ENCODE results near the gene KLK1. TPM values are rescaled to one million over a fixed set of nuclear protein-coding genes. Genes with fewer than 3 reads are reported as not detected.

Gene KLK1
- polyA plus RNA-seq, 2 of the 4 experiments (the other 2 are of a cell fraction): 0.30 TPM; not detected in 1

- TF ChIP-seq FOSB (CRISPR knock-in tag; IDR thresholded peaks at IDR 0.05): no peak
- peak; percentile 28 for TF ChIP-seq CTCF (IDR thresholded peaks at IDR 0.05)
- no peak for TF ChIP-seq GATA3 (IDR thresholded peaks at IDR 0.05; ENCODE audit: borderline replicate concordance)
- no peak for TF ChIP-seq FOSL2 (IDR thresholded peaks at IDR 0.05)
- peak; percentile 55; the same call in 1 of the 2 replicates for TF ChIP-seq FOSL2 (CRISPR knock-in tag; IDR thresholded peaks at IDR 0.05)
- TF ChIP-seq SMC3 (IDR thresholded peaks at IDR 0.05): 0 out of 3 replicates have a peak, but pooled peaks have one; percentile 14
- peak; percentile 6 for TF ChIP-seq ZFP36 (IDR thresholded peaks at IDR 0.05; ENCODE audit: borderline replicate concordance, partially characterized antibody)
- TF ChIP-seq RAD21 (conservative IDR thresholded peaks at IDR 0.05 in 1 of 2, IDR thresholded peaks at IDR 0.05 in 1 of 2): peak in 1 of 2 experiments; percentile 39; a peak in 2 of 5 replicates
- TF ChIP-seq MAX (IDR thresholded peaks at IDR 0.05): peak; percentile 78
- WGBS (ENCODE audit: missing lambda C conversion rate): 39% methylated on average over 25 of the region's 26 CpGs
- Histone ChIP-seq H3K27ac (no peak overlapping the region), H3K4me3 (peak overlapping the region; percentile 13; the same call in 1 of the 3 replicates), H3K9me3 (0 out of 3 replicates have a peak, but pooled peaks cover 6% of the 10 kb centered on the region), H3K4me2 (peak overlapping the region; percentile 47; the same call in 2 of the 3 replicates), H3K4me1 (no peaks in the 10 kb centered on the region)
- peak; percentile 65 to 90 for DNase-seq (ENCODE audit: low read depth in 1 of 2, low spot score in 1 of 2)
- no peak for FAIRE-seq
- ATAC-seq: peak; percentile 44 to 88; a peak in 5 of 6 replicates
- POLR2A ChIA-PET: no interaction called here
- CTCF ChIA-PET: interaction anchor here (0.6 to 1.0 kb wide), 3 partner anchors 51 to 195 kb away, joined by 3 to 4 read pairs (median 3); no protein-coding TSS in a partner anchor
These were observed 47.0 kb upstream of the KLK1 start for GRCh38 chr19:50870417-50871089.

- TF ChIP-seq ATOH8 (CRISPR knock-in tag; IDR thresholded peaks at IDR 0.05; ENCODE audit: low read depth) (no peak), NR3C1 (IDR thresholded peaks at IDR 0.05) (no peak), EHMT2 (IDR thresholded peaks at IDR 0.05; ENCODE audit: low read depth) (no peak), CHD2 (IDR thresholded peaks at IDR 0.05; ENCODE audit: low read length, partially characterized antibody) (no peak), SREBF2 (IDR thresholded peaks at IDR 0.05) (no peak), CBX8 (IDR thresholded peaks at IDR 0.05) (no peak), JUNB (IDR thresholded peaks at IDR 0.05) (no peak), FOXS1 (CRISPR knock-in tag; IDR thresholded peaks at IDR 0.05) (no peak), SMC3 (IDR thresholded peaks at IDR 0.05) (no peak), PHF8 (IDR thresholded peaks at IDR 0.05; ENCODE audit: borderline replicate concordance, low read depth) (no peak), POLR2A (IDR thresholded peaks at IDR 0.05; ENCODE audit: low read length) (no peak), CBX2 (IDR thresholded peaks at IDR 0.05; ENCODE audit: borderline replicate concordance, low read depth) (no peak)
- FAIRE-seq (no peak), ATAC-seq (no peak), DNase-seq (ENCODE audit: low read depth in 1 of 2, low spot score in 1 of 2) (no peak)
- ChIA-PET CTCF (interaction anchor here (0.6 to 1.2 kb wide), 4 partner anchors 31 to 262 kb away, joined by 3 to 4 read pairs (median 4); no protein-coding TSS in a partner anchor), POLR2A (no interaction called here)
- no peak overlapping the region for H3K4me2 ChIP-seq
- no peak overlapping the region for H3K27ac ChIP-seq
- H3K9me3 ChIP-seq: 0 out of 3 replicates have a peak, but pooled peaks cover 6% of the 10 kb centered on the region
- 37% methylated on average over 4 of the region's 4 CpGs for WGBS (ENCODE audit: missing lambda C conversion rate)
- no peak overlapping the region for H3K4me3 ChIP-seq
- no peaks in the 10 kb centered on the region for H3K4me1 ChIP-seq
These were observed 45.9 kb upstream of the KLK1 start for GRCh38 chr19:50869479-50869878.
